ENCODE results near the gene DMBX1. TPM values are rescaled to one million over a fixed set of nuclear protein-coding genes. Genes with fewer than 3 reads are reported as not detected.

Gene DMBX1
- total and polyA plus RNA-seq, 9 of the 15 experiments (the other 6 are each of a cell fraction or from before 2014, with no cell fraction given), result 0.25 to 4.3 (median 1.0) TPM

DNA sequence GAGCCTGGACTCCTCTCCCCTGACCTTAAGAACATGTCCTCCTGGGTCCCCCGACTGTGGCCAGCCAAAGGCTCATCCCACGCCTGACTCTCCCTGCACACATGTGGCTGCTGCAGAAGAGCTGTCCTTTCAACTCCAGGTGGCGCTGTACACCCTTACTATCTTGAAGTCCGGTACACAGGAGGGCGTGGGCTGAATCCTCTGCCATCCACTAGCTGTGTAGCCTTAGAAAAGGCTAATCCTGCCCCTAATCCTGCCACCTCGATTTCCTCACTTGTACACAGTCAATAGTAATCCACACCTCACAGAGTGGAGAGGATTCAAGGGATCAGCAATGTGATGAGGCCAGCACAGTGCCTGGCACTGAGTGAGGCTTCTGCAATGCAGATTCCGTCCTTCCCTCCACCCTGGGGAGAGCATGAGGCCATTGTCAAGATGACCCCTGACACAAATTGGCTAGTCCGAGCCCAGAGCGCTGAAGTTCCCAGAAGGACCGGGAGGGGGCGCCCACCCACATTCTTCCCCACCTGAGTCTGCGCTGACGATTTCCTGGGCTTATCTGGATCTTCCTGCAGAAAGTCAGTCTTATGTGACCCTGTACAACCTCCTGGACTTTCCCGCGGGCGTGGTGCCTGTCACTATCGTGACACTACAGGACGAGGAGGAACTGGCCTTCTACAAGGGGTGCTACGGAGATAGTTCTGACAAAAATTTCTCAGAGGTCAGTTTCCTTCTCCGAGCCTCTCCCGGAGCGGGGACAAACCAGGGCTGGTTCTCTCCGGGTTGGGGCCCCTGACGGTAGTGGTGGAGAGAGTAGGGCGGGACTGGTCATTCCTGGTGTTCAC lies 47.1 kb upstream of the DMBX1 start (continued):
- TF ChIP-seq, protein P1, sequence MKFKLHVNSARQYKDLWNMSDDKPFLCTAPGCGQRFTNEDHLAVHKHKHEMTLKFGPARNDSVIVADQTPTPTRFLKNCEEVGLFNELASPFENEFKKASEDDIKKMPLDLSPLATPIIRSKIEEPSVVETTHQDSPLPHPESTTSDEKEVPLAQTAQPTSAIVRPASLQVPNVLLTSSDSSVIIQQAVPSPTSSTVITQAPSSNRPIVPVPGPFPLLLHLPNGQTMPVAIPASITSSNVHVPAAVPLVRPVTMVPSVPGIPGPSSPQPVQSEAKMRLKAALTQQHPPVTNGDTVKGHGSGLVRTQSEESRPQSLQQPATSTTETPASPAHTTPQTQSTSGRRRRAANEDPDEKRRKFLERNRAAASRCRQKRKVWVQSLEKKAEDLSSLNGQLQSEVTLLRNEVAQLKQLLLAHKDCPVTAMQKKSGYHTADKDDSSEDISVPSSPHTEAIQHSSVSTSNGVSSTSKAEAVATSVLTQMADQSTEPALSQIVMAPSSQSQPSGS (CRISPR knock-in tag; IDR thresholded peaks at IDR 0.05), result no peak
- TF ChIP-seq, protein P2, sequence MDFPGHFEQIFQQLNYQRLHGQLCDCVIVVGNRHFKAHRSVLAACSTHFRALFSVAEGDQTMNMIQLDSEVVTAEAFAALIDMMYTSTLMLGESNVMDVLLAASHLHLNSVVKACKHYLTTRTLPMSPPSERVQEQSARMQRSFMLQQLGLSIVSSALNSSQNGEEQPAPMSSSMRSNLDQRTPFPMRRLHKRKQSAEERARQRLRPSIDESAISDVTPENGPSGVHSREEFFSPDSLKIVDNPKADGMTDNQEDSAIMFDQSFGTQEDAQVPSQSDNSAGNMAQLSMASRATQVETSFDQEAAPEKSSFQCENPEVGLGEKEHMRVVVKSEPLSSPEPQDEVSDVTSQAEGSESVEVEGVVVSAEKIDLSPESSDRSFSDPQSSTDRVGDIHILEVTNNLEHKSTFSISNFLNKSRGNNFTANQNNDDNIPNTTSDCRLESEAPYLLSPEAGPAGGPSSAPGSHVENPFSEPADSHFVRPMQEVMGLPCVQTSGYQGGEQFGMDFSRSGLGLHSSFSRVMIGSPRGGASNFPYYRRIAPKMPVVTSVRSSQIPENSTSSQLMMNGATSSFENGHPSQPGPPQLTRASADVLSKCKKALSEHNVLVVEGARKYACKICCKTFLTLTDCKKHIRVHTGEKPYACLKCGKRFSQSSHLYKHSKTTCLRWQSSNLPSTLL (IDR thresholded peaks at IDR 0.05), result peak; percentile 81
- TF ChIP-seq HNRNPL (IDR thresholded peaks at IDR 0.05; ENCODE audit: low read depth, low read length) (no peak), SIRT6 (IDR thresholded peaks at IDR 0.05; ENCODE audit: low read depth, low read length) (no peak), CXXC5 (CRISPR knock-in tag; IDR thresholded peaks at IDR 0.05) (peak; percentile 86), CHD2 (IDR thresholded peaks at IDR 0.05; ENCODE audit: low read depth, low read length) (0 out of 2 replicates have a peak, but pooled peaks have one; percentile 45)
- TF ChIP-seq, protein P3, sequence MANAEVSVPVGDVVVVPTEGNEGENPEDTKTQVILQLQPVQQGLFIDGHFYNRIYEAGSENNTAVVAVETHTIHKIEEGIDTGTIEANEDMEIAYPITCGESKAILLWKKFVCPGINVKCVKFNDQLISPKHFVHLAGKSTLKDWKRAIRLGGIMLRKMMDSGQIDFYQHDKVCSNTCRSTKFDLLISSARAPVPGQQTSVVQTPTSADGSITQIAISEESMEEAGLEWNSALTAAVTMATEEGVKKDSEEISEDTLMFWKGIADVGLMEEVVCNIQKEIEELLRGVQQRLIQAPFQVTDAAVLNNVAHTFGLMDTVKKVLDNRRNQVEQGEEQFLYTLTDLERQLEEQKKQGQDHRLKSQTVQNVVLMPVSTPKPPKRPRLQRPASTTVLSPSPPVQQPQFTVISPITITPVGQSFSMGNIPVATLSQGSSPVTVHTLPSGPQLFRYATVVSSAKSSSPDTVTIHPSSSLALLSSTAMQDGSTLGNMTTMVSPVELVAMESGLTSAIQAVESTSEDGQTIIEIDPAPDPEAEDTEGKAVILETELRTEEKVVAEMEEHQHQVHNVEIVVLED (CRISPR knock-in tag; IDR thresholded peaks at IDR 0.05), result no peak
- TF ChIP-seq, protein P4, sequence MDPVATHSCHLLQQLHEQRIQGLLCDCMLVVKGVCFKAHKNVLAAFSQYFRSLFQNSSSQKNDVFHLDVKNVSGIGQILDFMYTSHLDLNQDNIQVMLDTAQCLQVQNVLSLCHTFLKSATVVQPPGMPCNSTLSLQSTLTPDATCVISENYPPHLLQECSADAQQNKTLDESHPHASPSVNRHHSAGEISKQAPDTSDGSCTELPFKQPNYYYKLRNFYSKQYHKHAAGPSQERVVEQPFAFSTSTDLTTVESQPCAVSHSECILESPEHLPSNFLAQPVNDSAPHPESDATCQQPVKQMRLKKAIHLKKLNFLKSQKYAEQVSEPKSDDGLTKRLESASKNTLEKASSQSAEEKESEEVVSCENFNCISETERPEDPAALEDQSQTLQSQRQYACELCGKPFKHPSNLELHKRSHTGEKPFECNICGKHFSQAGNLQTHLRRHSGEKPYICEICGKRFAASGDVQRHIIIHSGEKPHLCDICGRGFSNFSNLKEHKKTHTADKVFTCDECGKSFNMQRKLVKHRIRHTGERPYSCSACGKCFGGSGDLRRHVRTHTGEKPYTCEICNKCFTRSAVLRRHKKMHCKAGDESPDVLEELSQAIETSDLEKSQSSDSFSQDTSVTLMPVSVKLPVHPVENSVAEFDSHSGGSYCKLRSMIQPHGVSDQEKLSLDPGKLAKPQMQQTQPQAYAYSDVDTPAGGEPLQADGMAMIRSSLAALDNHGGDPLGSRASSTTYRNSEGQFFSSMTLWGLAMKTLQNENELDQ (CRISPR knock-in tag; IDR thresholded peaks at IDR 0.05; ENCODE audit: borderline replicate concordance), result no peak
- TF ChIP-seq, protein P5, sequence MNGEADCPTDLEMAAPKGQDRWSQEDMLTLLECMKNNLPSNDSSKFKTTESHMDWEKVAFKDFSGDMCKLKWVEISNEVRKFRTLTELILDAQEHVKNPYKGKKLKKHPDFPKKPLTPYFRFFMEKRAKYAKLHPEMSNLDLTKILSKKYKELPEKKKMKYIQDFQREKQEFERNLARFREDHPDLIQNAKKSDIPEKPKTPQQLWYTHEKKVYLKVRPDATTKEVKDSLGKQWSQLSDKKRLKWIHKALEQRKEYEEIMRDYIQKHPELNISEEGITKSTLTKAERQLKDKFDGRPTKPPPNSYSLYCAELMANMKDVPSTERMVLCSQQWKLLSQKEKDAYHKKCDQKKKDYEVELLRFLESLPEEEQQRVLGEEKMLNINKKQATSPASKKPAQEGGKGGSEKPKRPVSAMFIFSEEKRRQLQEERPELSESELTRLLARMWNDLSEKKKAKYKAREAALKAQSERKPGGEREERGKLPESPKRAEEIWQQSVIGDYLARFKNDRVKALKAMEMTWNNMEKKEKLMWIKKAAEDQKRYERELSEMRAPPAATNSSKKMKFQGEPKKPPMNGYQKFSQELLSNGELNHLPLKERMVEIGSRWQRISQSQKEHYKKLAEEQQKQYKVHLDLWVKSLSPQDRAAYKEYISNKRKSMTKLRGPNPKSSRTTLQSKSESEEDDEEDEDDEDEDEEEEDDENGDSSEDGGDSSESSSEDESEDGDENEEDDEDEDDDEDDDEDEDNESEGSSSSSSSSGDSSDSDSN (IDR thresholded peaks at IDR 0.05; ENCODE audit: borderline replicate concordance in 1 of 2, low read depth in 2 of 2, low read length in 2 of 2), result peak in 1 of 2 experiments; percentile 79; a peak in 1 of 4 replicates
- TF ChIP-seq, protein P6, sequence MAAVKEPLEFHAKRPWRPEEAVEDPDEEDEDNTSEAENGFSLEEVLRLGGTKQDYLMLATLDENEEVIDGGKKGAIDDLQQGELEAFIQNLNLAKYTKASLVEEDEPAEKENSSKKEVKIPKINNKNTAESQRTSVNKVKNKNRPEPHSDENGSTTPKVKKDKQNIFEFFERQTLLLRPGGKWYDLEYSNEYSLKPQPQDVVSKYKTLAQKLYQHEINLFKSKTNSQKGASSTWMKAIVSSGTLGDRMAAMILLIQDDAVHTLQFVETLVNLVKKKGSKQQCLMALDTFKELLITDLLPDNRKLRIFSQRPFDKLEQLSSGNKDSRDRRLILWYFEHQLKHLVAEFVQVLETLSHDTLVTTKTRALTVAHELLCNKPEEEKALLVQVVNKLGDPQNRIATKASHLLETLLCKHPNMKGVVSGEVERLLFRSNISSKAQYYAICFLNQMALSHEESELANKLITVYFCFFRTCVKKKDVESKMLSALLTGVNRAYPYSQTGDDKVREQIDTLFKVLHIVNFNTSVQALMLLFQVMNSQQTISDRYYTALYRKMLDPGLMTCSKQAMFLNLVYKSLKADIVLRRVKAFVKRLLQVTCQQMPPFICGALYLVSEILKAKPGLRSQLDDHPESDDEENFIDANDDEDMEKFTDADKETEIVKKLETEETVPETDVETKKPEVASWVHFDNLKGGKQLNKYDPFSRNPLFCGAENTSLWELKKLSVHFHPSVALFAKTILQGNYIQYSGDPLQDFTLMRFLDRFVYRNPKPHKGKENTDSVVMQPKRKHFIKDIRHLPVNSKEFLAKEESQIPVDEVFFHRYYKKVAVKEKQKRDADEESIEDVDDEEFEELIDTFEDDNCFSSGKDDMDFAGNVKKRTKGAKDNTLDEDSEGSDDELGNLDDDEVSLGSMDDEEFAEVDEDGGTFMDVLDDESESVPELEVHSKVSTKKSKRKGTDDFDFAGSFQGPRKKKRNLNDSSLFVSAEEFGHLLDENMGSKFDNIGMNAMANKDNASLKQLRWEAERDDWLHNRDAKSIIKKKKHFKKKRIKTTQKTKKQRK (IDR thresholded peaks at IDR 0.05; ENCODE audit: borderline replicate concordance, low read depth, low read length), result no peak
